SKM-1 treated with dmso at 0.1 percent for 144 hours (cell line): ENCODE data around the gene PHLDB2.
"Not testable (repeated sequence)": the region's sequence is repeated elsewhere in the genome, so short reads cannot be mapped to it uniquely, and the experiment has no call there.

Source experiments
- DNase-seq: peaks from one replicate; lab custom pipeline; 2025; ENCODE audit not compliant: unreplicated experiment; lab: John Stamatoyannopoulos, UW

The PHLDB2 gene

GRCh38 chr3:111859061-111859973, at the start of gene PHLDB2:
TSS of gene PHLDB2 (plus strand) at chr3:111859265. CDS start at chr3:111884078, 24,813 bp downstream.
- no peak for DNase-seq

- DNase-seq = no peak
These were observed 48.2 kb upstream of the PHLDB2 start for GRCh38 chr3:111810909-111811308.

GRCh38 chr3:111811811-111812210, 47.3 kb upstream of the PHLDB2 start:
- DNase-seq = no peak

GRCh38 chr3:111812701-111813100, 46.4 kb upstream of the PHLDB2 start:
- no peak for DNase-seq

GRCh38 chr3:111813441-111813840, 45.6 kb upstream of the PHLDB2 start:
- no peak for DNase-seq

GRCh38 chr3:111813979-111814378, 45.1 kb upstream of the PHLDB2 start:
- no peak for DNase-seq

- DNase-seq = not testable (repeated sequence)
These were observed 42.3 kb upstream of the PHLDB2 start for GRCh38 chr3:111816771-111817170.

GRCh38 chr3:111819927-111820326, 39.1 kb upstream of the PHLDB2 start:
- DNase-seq = no peak

GRCh38 chr3:111820651-111821050, 38.4 kb upstream of the PHLDB2 start:
- DNase-seq = no peak

- DNase-seq = no peak
These were observed 37.2 kb upstream of the PHLDB2 start for GRCh38 chr3:111821891-111822290.

- DNase-seq = no peak
These were observed 36.3 kb upstream of the PHLDB2 start for GRCh38 chr3:111822804-111823203.

- no peak for DNase-seq
These were observed 35.7 kb upstream of the PHLDB2 start for GRCh38 chr3:111823341-111823855.

GRCh38 chr3:111824351-111824750, 34.7 kb upstream of the PHLDB2 start:
- DNase-seq = no peak

- no peak for DNase-seq
These were observed 31.2 kb upstream of the PHLDB2 start for GRCh38 chr3:111827871-111828270.

GRCh38 chr3:111828530-111828929, 30.5 kb upstream of the PHLDB2 start:
- DNase-seq = no peak

GRCh38 chr3:111829023-111829422, 30.0 kb upstream of the PHLDB2 start:
- DNase-seq = no peak

GRCh38 chr3:111831840-111832239, 27.2 kb upstream of the PHLDB2 start:
- peak; percentile 12 for DNase-seq

GRCh38 chr3:111837112-111837511, 22.0 kb upstream of the PHLDB2 start:
- DNase-seq = no peak

- no peak for DNase-seq
These were observed 20.9 kb upstream of the PHLDB2 start for GRCh38 chr3:111838133-111838532.

GRCh38 chr3:111846039-111846438, 13.0 kb upstream of the PHLDB2 start:
- no peak for DNase-seq

GRCh38 chr3:111846717-111847116, 12.3 kb upstream of the PHLDB2 start:
- no peak for DNase-seq

GRCh38 chr3:111848283-111848682, 10.8 kb upstream of the PHLDB2 start:
- no peak for DNase-seq

GRCh38 chr3:111848778-111849177, 10.3 kb upstream of the PHLDB2 start:
- no peak for DNase-seq
